Transverse colon (tissue), 4 donors: ENCODE data around the gene NCKAP5. TPM values are rescaled to one million over a fixed set of nuclear protein-coding genes. Genes with fewer than 3 reads are reported as not detected.
"Not testable (repeated sequence)": the region's sequence is repeated elsewhere in the genome, so short reads cannot be mapped to it uniquely, and the experiment has no call there.

Experiments
- DNase-seq: peaks from one replicate; pipeline ENCODE4 v3.0.0-alpha.2; 2019
- H3K27ac ChIP-seq, 4 donors: fragments of 200-600 bp; sonication (generic); 2 replicates each; pipeline ENCODE4 v1.5.1; 2016 to 2018; ENCODE audit warnings: inconsistent platforms in 4 of 4
- H3K27me3 ChIP-seq: fragments of 200-600 bp; sonication (generic); 2 replicates; pipeline ENCODE4 v1.5.1; 2017; ENCODE audit warnings: inconsistent platforms
- H3K36me3 ChIP-seq, 4 donors: fragments of 200-600 bp; sonication (generic); 2 replicates each; pipeline ENCODE4 v1.5.1; 2017 to 2019; ENCODE audit warnings: inconsistent platforms in 4 of 4
- H3K4me1 ChIP-seq, 4 donors: fragments of 200-600 bp; sonication (generic); 2 replicates each; pipeline ENCODE4 v1.5.1; 2017 to 2020; ENCODE audit warnings: inconsistent platforms in 4 of 4
- H3K4me3 ChIP-seq, 4 donors: fragments of 200-600 bp; sonication (generic); 1 replicate in 1 of 4; 2 replicates in 3 of 4; pipeline versions ENCODE4 v1.5.1 to v1.6.1; 2017 to 2019; ENCODE audit warnings: inconsistent platforms in 4 of 4
- H3K9me3 ChIP-seq, 2 donors: fragments of 200-600 bp; sonication (generic); 2 replicates each; pipeline ENCODE4 v1.5.1; 2017 to 2019; ENCODE audit warnings: inconsistent platforms in 2 of 2
- CTCF ChIP-seq, 5 experiments: fragments of 200-600 bp in 3 of 5; fragments of 450-650 bp in 2 of 5; sonication (generic) in 3 of 5; IDR thresholded peaks; 1 replicate in 2 of 5; 2 replicates in 3 of 5; pipeline ENCODE4 v1.5.1; 2016 to 2017; ENCODE audit warnings: antibody characterized with exemption in 5 of 5, inconsistent platforms in 3 of 5, mild to moderate bottlenecking in 2 of 5, moderate library complexity in 1 of 5
- EP300 ChIP-seq: sonication (generic); formaldehyde crosslinking; IDR thresholded peaks from one replicate; pipeline ENCODE4 v1.6.1; 2017; ENCODE audit warnings: antibody characterized with exemption, low read depth
- POLR2A ChIP-seq: fragments of 450-650 bp; IDR thresholded peaks from one replicate; pipeline ENCODE4 v1.6.1; 2016; ENCODE audit warnings: antibody characterized with exemption, mild to moderate bottlenecking, moderate library complexity
- POLR2AphosphoS5 ChIP-seq, 3 donors: sonication (generic); formaldehyde crosslinking; IDR thresholded peaks; one replicate each; pipeline ENCODE4 v1.6.1; 2016; ENCODE audit warnings: antibody characterized with exemption in 3 of 3
- WGBS, 2 donors: methylation state at CpG; one replicate each; pipeline ENCODE4 v1.1.5; 2018; ENCODE audit warnings: low coverage in 1 of 2; 5-methylcytosine and 5-hydroxymethylcytosine counted together
- in situ Hi-C, 4 donors: fragments of 200-750 bp; cut with MboI; loops; one replicate each; pipeline versions ENCODE4 v1.15.0 to v1.15.1; 2017; ENCODE audit warnings: low sequenced_read_pairs in 3 of 4, low pct_ligation_motif_present in 1 of 4, low pct_unique_long_range_greater_than_20kb in 1 of 4
- intact Hi-C: fragments of 100-400 bp; cut with DNase I; formaldehyde crosslinking; loops from one replicate; pipeline ENCODE4 v1.15.1; 2023; ENCODE audit warnings: low total_unique reads
- total RNA-seq, 4 donors: library from RNA; depleted of rRNA; stranded (reverse); fragments of >200 nt; gene quantifications; one replicate each; pipeline ENCODE4 v1.1.0, GENCODE V29; 2016

The NCKAP5 gene
- total RNA-seq, 4 donors from 2014 or later: 1.1 to 10.9 (median 5.0) TPM

- intact Hi-C loops: no loop called here
- in situ Hi-C loops: no loop called here
Observed at GRCh38 chr2:133523406-133523805, 44.9 kb downstream of the NCKAP5 start.

GRCh38 chr2:133522204-133522603 is 46.1 kb downstream of the NCKAP5 start:
- WGBS, 2 donors: 88 to 96% methylated on average over 1 of the region's 1 CpG
- no peaks in the 10 kb centered on the region for H3K4me1 ChIP-seq
- H3K36me3 ChIP-seq: no peaks in the 10 kb centered on the region
- in situ Hi-C loops (no loop called here), intact Hi-C loops (no loop called here)
- H3K4me3 ChIP-seq: no peak overlapping the region
- H3K9me3 ChIP-seq: no peaks in the 10 kb centered on the region
- no peaks in the 10 kb centered on the region for H3K27me3 ChIP-seq
- no peak overlapping the region for H3K27ac ChIP-seq
- no peak for DNase-seq
- TF ChIP-seq POLR2A: no peak
- TF ChIP-seq EP300: no peak
- no peak for TF ChIP-seq POLR2AphosphoS5 (IDR thresholded peaks at IDR 0.05)
- TF ChIP-seq CTCF (IDR thresholded peaks at IDR 0.05): no peak

More at GRCh38 chr2:133523406-133523805, 44.9 kb downstream of the NCKAP5 start:
- WGBS, 2 donors: 52 to 85% methylated on average over 2 to 5 of the region's 5 CpGs
- Histone ChIP-seq H3K36me3 (no peaks in the 10 kb centered on the region), H3K27ac (no peak overlapping the region), H3K4me1 (no peaks in the 10 kb centered on the region), H3K4me3 (no peak overlapping the region), H3K27me3 (no peaks in the 10 kb centered on the region), H3K9me3 (no peaks in the 10 kb centered on the region)
- TF ChIP-seq POLR2A (no peak), EP300 (no peak), POLR2AphosphoS5 (IDR thresholded peaks at IDR 0.05) (no peak), CTCF (IDR thresholded peaks at IDR 0.05) (no peak)
- no peak for DNase-seq

GRCh38 chr2:133521146-133521745 is 47.0 kb downstream of the NCKAP5 start:
- in situ Hi-C loops (no loop called here), intact Hi-C loops (no loop called here)
- no peak for DNase-seq
- Histone ChIP-seq H3K36me3 (no peaks in the 10 kb centered on the region), H3K9me3 (no peaks in the 10 kb centered on the region), H3K27ac (no peak overlapping the region), H3K4me1 (no peaks in the 10 kb centered on the region), H3K4me3 (no peak overlapping the region), H3K27me3 (no peaks in the 10 kb centered on the region)
- no peak for TF ChIP-seq POLR2AphosphoS5 (IDR thresholded peaks at IDR 0.05)
- no peak for TF ChIP-seq EP300
- TF ChIP-seq CTCF (IDR thresholded peaks at IDR 0.05): no peak
- no peak for TF ChIP-seq POLR2A
- 71 to 90% methylated on average over 2 to 3 of the region's 3 CpGs for WGBS, 2 donors

- not testable (repeated sequence) for DNase-seq
- WGBS, 2 donors: 66 to 87% methylated on average over 3 to 7 of the region's 7 CpGs
- peak in 2 of 5 experiments; percentile 17 to 19 for TF ChIP-seq CTCF (IDR thresholded peaks at IDR 0.05)
Observed at GRCh38 chr2:133519677-133520076, 48.6 kb downstream of the NCKAP5 start.

More at GRCh38 chr2:133519677-133520076, 48.6 kb downstream of the NCKAP5 start:
- H3K36me3 ChIP-seq, H3K27me3 ChIP-seq, H3K4me1 ChIP-seq, in situ Hi-C loops, H3K27ac ChIP-seq, intact Hi-C loops, H3K4me3 ChIP-seq, H3K9me3 ChIP-seq: not testable (repeated sequence)
